C4-2B (cell line): ENCODE data around the gene PCP4.

ENCODE experiments used
- CTCF ChIP-seq: fragments of 450-650 bp; conservative IDR thresholded peaks from 2 replicates; pipeline ENCODE4 v1.5.1; 2017; ENCODE audit warnings: mild to moderate bottlenecking
- ZFX ChIP-seq: fragments of 450-650 bp; IDR thresholded peaks from 2 replicates; pipeline ENCODE4 v1.6.1; 2017

GRCh38 chr21:39882151-39882838 is 15.1 kb downstream of the PCP4 start:
- no peak for TF ChIP-seq CTCF
- no peak for TF ChIP-seq ZFX
